NT2/D1 (cell line): ENCODE data around the gene RAB40C.

ENCODE experiments used
- DNase-seq: peaks from one replicate; pipeline ENCODE4 v3.0.0-alpha.2; 2011; ENCODE audit warnings: low read depth, low spot score
- H3K27me3 ChIP-seq: 2 replicates; pipeline ENCODE4 v1.6.0; 2011; ENCODE audit warnings: mild to moderate bottlenecking; ENCODE audit not compliant: insufficient read length, insufficient read depth
- H3K36me3 ChIP-seq: 2 replicates; pipeline ENCODE4 v1.6.1; 2011; ENCODE audit warnings: mild to moderate bottlenecking, low read length, mixed read lengths; ENCODE audit not compliant: insufficient read depth, insufficient read length
- H3K4me1 ChIP-seq: 2 replicates; pipeline ENCODE4 v1.5.1; 2011; ENCODE audit not compliant: insufficient read depth, insufficient read length
- H3K4me3 ChIP-seq: 2 replicates; pipeline ENCODE4 v1.5.1; 2011; ENCODE audit warnings: low read depth; ENCODE audit not compliant: insufficient read length
- H3K9ac ChIP-seq: 2 replicates; pipeline ENCODE4 v1.6.0; 2011; ENCODE audit warnings: low read depth; ENCODE audit not compliant: insufficient read length
- H3K9me3 ChIP-seq: 2 replicates; pipeline ENCODE4 v1.5.1; 2011; ENCODE audit warnings: mild to moderate bottlenecking, low read length; ENCODE audit not compliant: insufficient read depth
- SUZ12 ChIP-seq: IDR thresholded peaks from 2 replicates; pipeline ENCODE4 v1.6.1; 2011; ENCODE audit not compliant: insufficient read length, insufficient read depth; ENCODE audit errors: extremely low read depth
- YY1 ChIP-seq: IDR thresholded peaks from 2 replicates; pipeline ENCODE4 v1.6.1; 2011; ENCODE audit not compliant: insufficient read length, insufficient read depth
- ZNF274 ChIP-seq: IDR thresholded peaks from 2 replicates; pipeline ENCODE4 v1.6.1; 2011; ENCODE audit warnings: mild to moderate bottlenecking, low read depth, low read length

Gene RAB40C

DNA sequence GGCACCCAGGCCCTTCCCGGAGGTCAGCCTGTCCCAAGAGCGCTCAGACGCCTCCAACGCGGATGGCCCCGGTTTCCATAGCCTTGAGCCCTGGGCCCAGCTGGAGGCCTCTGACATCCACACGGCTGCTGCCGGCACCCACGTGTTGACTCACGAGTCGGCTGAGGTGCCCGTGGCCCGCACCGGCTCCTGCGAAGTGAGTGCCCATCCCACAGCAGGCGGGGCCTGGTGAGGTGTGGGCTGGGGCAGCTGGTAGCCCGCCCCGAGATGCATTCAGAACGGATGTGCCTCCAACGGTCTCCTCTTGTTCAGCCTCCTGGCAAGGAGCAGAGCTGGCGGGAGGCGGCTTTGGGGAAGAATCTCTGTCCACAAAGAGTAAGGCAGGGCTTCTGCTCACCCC is 62.0 kb downstream of the RAB40C start:
- Histone ChIP-seq H3K9me3 (no peaks in the 10 kb centered on the region), H3K4me1 (peaks cover 17% of the 10 kb centered on the region), H3K4me3 (no peak overlapping the region), H3K9ac (no peak overlapping the region), H3K27me3 (no peaks in the 10 kb centered on the region), H3K36me3 (peaks cover 71% of the 10 kb centered on the region)
- DNase-seq: no peak
- TF ChIP-seq ZNF274: no peak
- no peak for TF ChIP-seq SUZ12
- TF ChIP-seq YY1: no peak

- no peak overlapping the region for H3K4me3 ChIP-seq
- H3K9me3 ChIP-seq: no peaks in the 10 kb centered on the region
- TF ChIP-seq ZNF274 (no peak), YY1 (no peak), SUZ12 (no peak)
- H3K27me3 ChIP-seq: no peaks in the 10 kb centered on the region
- peaks cover 72% of the 10 kb centered on the region for H3K36me3 ChIP-seq
- H3K9ac ChIP-seq: no peak overlapping the region
- H3K4me1 ChIP-seq: peaks cover 11% of the 10 kb centered on the region
- DNase-seq: no peak
Observed at GRCh38 chr16:652454-653305, 62.8 kb downstream of the RAB40C start.

- no peak for TF ChIP-seq YY1
- TF ChIP-seq SUZ12: no peak
- no peak for TF ChIP-seq ZNF274
- no peaks in the 10 kb centered on the region for H3K9me3 ChIP-seq
- H3K4me3 ChIP-seq: no peak overlapping the region
- no peak overlapping the region for H3K9ac ChIP-seq
- H3K4me1 ChIP-seq: peaks cover 11% of the 10 kb centered on the region
- no peaks in the 10 kb centered on the region for H3K27me3 ChIP-seq
- H3K36me3 ChIP-seq: peaks cover 85% of the 10 kb centered on the region
- no peak for DNase-seq
Observed at GRCh38 chr16:654034-654433, 64.2 kb downstream of the RAB40C start.

GRCh38 chr16:657487-657886 is 67.6 kb downstream of the RAB40C start:
- H3K4me1 ChIP-seq: peaks cover 19% of the 10 kb centered on the region
- no peak overlapping the region for H3K4me3 ChIP-seq
- DNase-seq: no peak
- H3K36me3 ChIP-seq: peaks cover 89% of the 10 kb centered on the region
- H3K9ac ChIP-seq: no peak overlapping the region
- TF ChIP-seq SUZ12: no peak
- no peaks in the 10 kb centered on the region for H3K27me3 ChIP-seq
- no peaks in the 10 kb centered on the region for H3K9me3 ChIP-seq

GRCh38 chr16:658679-659571 is 69.1 kb downstream of the RAB40C start:
- no peak for TF ChIP-seq ZNF274
- no peak for TF ChIP-seq YY1
- TF ChIP-seq SUZ12: no peak

DNA sequence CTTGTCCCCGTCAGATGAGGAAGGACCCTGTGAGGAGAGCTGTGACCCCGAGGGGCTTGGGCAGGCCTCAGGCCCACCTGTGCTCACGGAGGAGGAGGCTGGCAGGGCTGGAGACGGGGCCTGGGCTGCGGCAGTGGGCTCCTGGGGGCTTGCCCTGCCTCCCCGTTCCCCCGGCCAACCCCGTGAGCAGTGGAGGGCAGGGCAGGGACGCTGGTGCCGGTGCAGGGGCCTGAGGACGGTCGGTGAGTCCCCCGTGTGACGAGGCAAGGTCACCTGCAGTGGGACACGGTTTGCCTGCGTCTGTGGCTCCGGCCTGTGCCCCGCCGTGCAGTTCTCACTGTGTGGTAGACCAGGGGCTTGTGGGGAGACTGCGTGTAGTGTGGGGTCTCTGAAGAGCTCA is 69.8 kb downstream of the RAB40C start:
- H3K4me3 ChIP-seq: no peak overlapping the region
- H3K4me1 ChIP-seq: peaks cover 16% of the 10 kb centered on the region
- H3K27me3 ChIP-seq: no peaks in the 10 kb centered on the region
- peaks cover 90% of the 10 kb centered on the region for H3K36me3 ChIP-seq
- DNase-seq: no peak
- TF ChIP-seq SUZ12 (no peak), ZNF274 (no peak), YY1 (no peak)
- H3K9me3 ChIP-seq: no peaks in the 10 kb centered on the region
- H3K9ac ChIP-seq: no peak overlapping the region

More at GRCh38 chr16:658679-659571, 69.1 kb downstream of the RAB40C start:
- DNase-seq: no peak
- Histone ChIP-seq H3K36me3 (peaks cover 88% of the 10 kb centered on the region), H3K27me3 (no peaks in the 10 kb centered on the region), H3K9me3 (no peaks in the 10 kb centered on the region), H3K9ac (peak overlapping the region; percentile 17), H3K4me3 (no peak overlapping the region), H3K4me1 (peaks cover 16% of the 10 kb centered on the region)

DNA sequence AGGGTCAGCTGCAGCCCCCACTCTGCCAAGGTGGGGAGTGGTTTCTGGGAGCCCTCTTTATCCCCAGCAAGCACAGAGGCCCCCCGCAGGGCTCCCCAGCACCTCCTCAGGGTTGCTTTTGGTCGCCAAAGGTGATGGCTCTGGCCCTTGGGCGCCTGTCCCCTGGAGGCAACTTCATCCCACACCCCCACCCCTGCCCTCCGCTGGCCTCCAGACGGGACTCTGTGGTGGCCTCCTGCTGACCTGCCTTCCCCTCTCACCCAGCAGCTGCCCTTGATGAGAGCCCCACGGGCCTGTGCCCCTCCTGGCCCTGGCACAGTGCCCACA is 70.2 kb downstream of the RAB40C start:
- H3K4me1 ChIP-seq: peaks cover 16% of the 10 kb centered on the region
- no peaks in the 10 kb centered on the region for H3K27me3 ChIP-seq
- H3K9me3 ChIP-seq: no peaks in the 10 kb centered on the region
- no peak overlapping the region for H3K4me3 ChIP-seq
- peaks cover 87% of the 10 kb centered on the region for H3K36me3 ChIP-seq
- DNase-seq: no peak
- H3K9ac ChIP-seq: no peak overlapping the region
- TF ChIP-seq SUZ12 (no peak), ZNF274 (no peak), YY1 (no peak)
